ENCODE measurements around the gene ENO1. TPM values are rescaled to one million over a fixed set of nuclear protein-coding genes. Genes with fewer than 3 reads are reported as not detected.

Gene ENO1
- total RNA-seq (2021; fragmentation: NEBNext Ultra II Directional; extraction: Animal tissue kit (Norgen Biotek cat#: 25700)), result 2,080 and 2,117 TPM in 2 replicates
- polyA plus RNA-seq (2011; rRNA removed), result 1,763 and 2,059 TPM in 2 replicates
- 2,358 TPM for polyA plus RNA-seq (2011; cell fraction: cytosol; rRNA removed)
- polyA plus RNA-seq (2011; cell fraction: nucleus; rRNA removed), result 2,405 TPM
- polyA plus RNA-seq (2012, experiment 1 of 2), result 1,870 to 2,736 TPM (median 2,687 TPM) in 4 replicates
- 3,551 TPM for polyA plus RNA-seq (2012, experiment 2 of 2)
- polyA plus RNA-seq (2013, experiment 1 of 2), result 1,002 TPM
- 997 TPM for polyA plus RNA-seq (2013, experiment 2 of 2)
- polyA minus RNA-seq (2011; rRNA and poly(A)+ RNA removed), result 2,726 and 2,920 TPM in 2 replicates
- polyA minus RNA-seq (2011; cell fraction: cytosol; rRNA and poly(A)+ RNA removed), result 1,825 TPM
- 812 TPM for polyA minus RNA-seq (2011; cell fraction: nucleus; rRNA and poly(A)+ RNA removed)
- long read RNA-seq, experiment 1, transcript ENO1-203 (9 exons, 2,548 nt), result minor isoform, 36 of 2,386 reads
- long read RNA-seq, experiment 1, transcript ENO1-201 (12 exons, 1,781 nt), result major isoform, 1,066 of 2,386 reads
- long read RNA-seq, experiment 1, partial matches to known transcripts, result 1,187 of 2,386 reads
- long read RNA-seq, experiment 1, other reads (novel, unspliced or antisense), result 89 of 2,386 reads
- long read RNA-seq, experiment 2, transcript ENO1-203 (9 exons, 2,548 nt), result minor isoform, 64 of 5,712 reads
- long read RNA-seq, experiment 2, transcript ENO1-201 (12 exons, 1,781 nt), result major isoform, 5,246 of 5,712 reads
- long read RNA-seq, experiment 2, partial matches to known transcripts, result 302 of 5,712 reads
- long read RNA-seq, experiment 2, other reads (novel, unspliced or antisense), result 98 of 5,712 reads

- H3K18ac ChIP-seq (ENCODE audit: extremely low read depth, low read length), result peak within 1 kb of the TSS; percentile 99
- H3K79me1 ChIP-seq (ENCODE audit: low read depth, low read length), result no peaks in the 10 kb centered on the region; the same call in 1 of the 2 replicates
- peak within 1 kb of the TSS; percentile 54 to 65 for H3K4me2 ChIP-seq (ENCODE audit: insufficient read depth in 1 of 2, low read depth in 2 of 2, low read length in 2 of 2)
- ChIA-PET POLR2A (ENCODE audit: partially characterized antibody) (interaction anchor here (0.5 to 29.3 kb wide), 25 partner anchors 10 to 219 kb away, joined by 3 to 880 read pairs (median 4); no protein-coding TSS in a partner anchor), CTCF (ENCODE audit: partially characterized antibody) (interaction anchor here (1.0 to 2.6 kb wide), 5 partner anchors 9 to 17 kb away, joined by 3 to 14 read pairs (median 4); no protein-coding TSS in a partner anchor)
- H3K14ac ChIP-seq (ENCODE audit: insufficient read length), result peak within 1 kb of the TSS; percentile 94
- H3K4me1 ChIP-seq (replicated peaks in 1 of 4; ENCODE audit: control insufficient read depth in 3 of 4, insufficient read depth in 4 of 4, low read length in 3 of 4), result peaks cover 6 to 22% (median 13%) of the 10 kb centered on the region in 4 experiments
- H3K23me2 ChIP-seq (ENCODE audit: low read depth, low read length), result peaks cover 2% of the 10 kb centered on the region; the same call in 1 of the 2 replicates
- H4K20me1 ChIP-seq (replicated peaks in 1 of 2; ENCODE audit: control insufficient read depth in 1 of 2, insufficient read depth in 2 of 2, low read length in 2 of 2), result peaks cover 9 to 14% of the 10 kb centered on the region in 2 experiments
- no peaks in the 10 kb centered on the region for H3K27me3 ChIP-seq (replicated peaks in 1 of 4; ENCODE audit: control insufficient read depth in 3 of 4, extremely low read depth in 1 of 4, insufficient read depth in 3 of 4, low read length in 3 of 4)
- H3K56ac ChIP-seq (replicated peaks; ENCODE audit: insufficient read length, low read depth, low read length), result peak within 1 kb of the TSS; percentile 95
- peak within 1 kb of the TSS; percentile 97 for H2AK5ac ChIP-seq (ENCODE audit: low read depth, low read length)
- WGBS, 2 experiments (ENCODE audit: extremely low coverage in 1 of 2, insufficient coverage in 1 of 2, insufficient read length in 1 of 2, insufficient replicate concordance in 2 of 2, low coverage in 1 of 2, low lambda C conversion rate in 2 of 2, missing lambda C conversion rate in 1 of 2), result 3% methylated on average over 21 of the region's 24 CpGs; no CpG with 5 or more reads in 1 of the 2 experiments
- H3K23ac ChIP-seq (ENCODE audit: insufficient read length), result peak within 1 kb of the TSS; percentile 73
- no peak within 1 kb of the TSS; the same call in none of the 2 replicates for H2BK12ac ChIP-seq (ENCODE audit: low read depth, low read length)
- no peaks in the 10 kb centered on the region for H3K9me3 ChIP-seq (ENCODE audit: insufficient read depth in 2 of 2, low read depth in 1 of 2, low read length in 1 of 2)
- H3K4ac ChIP-seq (replicated peaks; ENCODE audit: insufficient read length, low read depth, low read length), result peak within 1 kb of the TSS; percentile 95
- peak within 1 kb of the TSS; percentile 92 for H3K27ac ChIP-seq (ENCODE audit: low read depth, low read length)
- H2BK20ac ChIP-seq (ENCODE audit: low read length), result no peak within 1 kb of the TSS
- H4K8ac ChIP-seq (ENCODE audit: extremely low read depth, insufficient read depth, low read length), result peak within 1 kb of the TSS; percentile 94
- H2BK120ac ChIP-seq (replicated peaks; ENCODE audit: low read depth, low read length), result no peak within 1 kb of the TSS
- H3K4me3 ChIP-seq (ENCODE audit: extremely low read depth in 1 of 4, insufficient read depth in 2 of 4, low read depth in 3 of 4, low read length in 4 of 4), result peak within 1 kb of the TSS; percentile 90 to 97 (median 92)
- FAIRE-seq, result no peak
- peak within 1 kb of the TSS; percentile 99 for H4K91ac ChIP-seq (replicated peaks; ENCODE audit: insufficient read length, low read length)
- DNase-seq (ENCODE audit: low read depth in 1 of 2, low spot score in 2 of 2), result no peak
- H3K9ac ChIP-seq (replicated peaks in 1 of 4; ENCODE audit: extremely low read depth in 1 of 4, low read depth in 3 of 4, low read length in 3 of 4), result peak within 1 kb of the TSS; percentile 88 to 97 (median 94)
- peaks cover 29 to 52% of the 10 kb centered on the region in 2 experiments for H3K79me2 ChIP-seq (ENCODE audit: control insufficient read depth in 1 of 2, insufficient read depth in 2 of 2, low read length in 2 of 2)
- H3K36me3 ChIP-seq (ENCODE audit: control insufficient read depth in 2 of 4, insufficient read depth in 4 of 4, low read length in 3 of 4), result peaks cover 11 to 40% (median 24%) of the 10 kb centered on the region in 4 experiments
- H2BK15ac ChIP-seq (ENCODE audit: low read length), result no peak within 1 kb of the TSS
- peak within 1 kb of the TSS; percentile 99 for H4K5ac ChIP-seq (ENCODE audit: insufficient read length, low read depth, low read length)
- H2AFZ ChIP-seq (ENCODE audit: low read length), result no peak within 1 kb of the TSS
- H2BK5ac ChIP-seq (ENCODE audit: low read depth, low read length), result peak within 1 kb of the TSS; percentile 94
- TF ChIP-seq POLR2A (IDR thresholded peaks at IDR 0.05; ENCODE audit: control extremely low read depth in 1 of 2, low read depth in 2 of 2, low read length in 2 of 2), result peak; percentile 87 to 89
- no peak for TF ChIP-seq RAD21 (IDR thresholded peaks at IDR 0.05 in 1 of 2, conservative IDR thresholded peaks at IDR 0.05 in 1 of 2; ENCODE audit: low read depth in 2 of 2, low read length in 2 of 2)
- peak; percentile 41 for TF ChIP-seq SAP30 (IDR thresholded peaks at IDR 0.05; ENCODE audit: insufficient read depth, insufficient replicate concordance, low read length)
- peak; percentile 22; the same call in 1 of the 2 replicates for TF ChIP-seq RBBP5 (IDR thresholded peaks at IDR 0.05; ENCODE audit: borderline replicate concordance, low read depth, low read length)
- peak; percentile 88 for TF ChIP-seq PHF8 (conservative IDR thresholded peaks at IDR 0.05; ENCODE audit: low read depth, low read length)
- peak; percentile 71; a peak in 1 of 4 replicates for TF ChIP-seq SIN3A (conservative IDR thresholded peaks at IDR 0.05 in 1 of 2, IDR thresholded peaks at IDR 0.05 in 1 of 2; ENCODE audit: low read depth in 1 of 2, low read length in 2 of 2)
- peak; percentile 96 for TF ChIP-seq POLR2AphosphoS5 (IDR thresholded peaks at IDR 0.05; ENCODE audit: low read depth, low read length)
- peak; percentile 87 for TF ChIP-seq TAF7 (optimal IDR thresholded peaks at IDR 0.05; ENCODE audit: borderline replicate concordance, low read depth, low read length)
- TF ChIP-seq TEAD4 (IDR thresholded peaks at IDR 0.05; ENCODE audit: low read depth, low read length), result no peak
These were observed at the start of gene ENO1 for GRCh38 chr1:8878448-8878697. ENO1 (minus strand) TSS chr1:8878686; CDS start chr1:8874908, 3,778 bp downstream.

Measured in H1 (cell line).